ENCODE measurements around the gene SCAF4. TPM values are rescaled to one million over a fixed set of nuclear protein-coding genes. Genes with fewer than 3 reads are reported as not detected.

Gene SCAF4
- total and polyA plus RNA-seq, 9 of the 15 experiments (the other 6 are each of a cell fraction or from before 2014, with no cell fraction given): 2.3 to 55.7 (median 17.2) TPM

- TF ChIP-seq ZBTB11 (CRISPR knock-in tag; IDR thresholded peaks at IDR 0.05) (peak in 1 of 3 experiments; percentile 9; a peak in 1 of 6 replicates), NFIX (CRISPR knock-in tag; IDR thresholded peaks at IDR 0.05; ENCODE audit: low read depth) (no peak), MITF (IDR thresholded peaks at IDR 0.05) (no peak), PHF8 (IDR thresholded peaks at IDR 0.05; ENCODE audit: borderline replicate concordance, low read length) (no peak), HDAC2 (IDR thresholded peaks at IDR 0.05) (no peak), MYNN (IDR thresholded peaks at IDR 0.05) (no peak), MYNN (CRISPR knock-in tag; IDR thresholded peaks at IDR 0.05) (no peak), NRF1 (conservative IDR thresholded peaks at IDR 0.05 in 1 of 2, IDR thresholded peaks at IDR 0.05 in 1 of 2) (no peak), TARDBP (IDR thresholded peaks at IDR 0.05) (0 out of 2 replicates have a peak, but pooled peaks have one; percentile 76), ZNF584 (CRISPR knock-in tag; IDR thresholded peaks at IDR 0.05; ENCODE audit: low read depth) (no peak), ZKSCAN1 (IDR thresholded peaks at IDR 0.05; ENCODE audit: low read depth, low read length) (no peak), ATF4 (CRISPR knock-in tag; IDR thresholded peaks at IDR 0.05) (no peak), PBX2 (CRISPR knock-in tag; IDR thresholded peaks at IDR 0.05; ENCODE audit: low read depth) (no peak), PBX2 (tag; conservative IDR thresholded peaks at IDR 0.05; ENCODE audit: low read depth) (no peak), CTBP1 (IDR thresholded peaks at IDR 0.05; ENCODE audit: borderline replicate concordance) (no peak), SIN3B (IDR thresholded peaks at IDR 0.05; ENCODE audit: low read depth) (0 out of 2 replicates have a peak, but pooled peaks have one; percentile 46), CTCF (IDR thresholded peaks at IDR 0.05 in 2 of 3, conservative IDR thresholded peaks at IDR 0.05 in 1 of 3; ENCODE audit: insufficient read depth in 2 of 3, low read depth in 1 of 3, low read length in 3 of 3) (peak in 2 of 3 experiments; percentile 21 to 24; a peak in 3 of 6 replicates)
These were observed 662 bp downstream of the SCAF4 start (continued) for GRCh38 chr21:31731056-31731856.

Data from K562 (cell line).